Activated B cell treated with CpG ODN at 0.5 μM for 24 hours (primary cell): ENCODE results near the gene CNTNAP5. TPM values are rescaled to one million over a fixed set of nuclear protein-coding genes. Genes with fewer than 3 reads are reported as not detected.

Experiments used
- ATAC-seq: fragments of 200-7000 bp; cut with Tn5 transposase; one replicate; pipeline ENCODE4 v1.10.0; 2021; ENCODE audit warnings: low read depth, mild to moderate bottlenecking, moderate library complexity
- CTCF ChIA-PET: fragments of 350-600 bp; sonication (Branson Sonifier 250); formaldehyde crosslinking; loops from one replicate; lab custom pipeline; 2021; ENCODE audit warnings: antibody characterized with exemption; lab: Charles Lee
- POLR2A ChIA-PET: fragments of 350-600 bp; sonication (Branson Sonifier 250); formaldehyde crosslinking; loops from one replicate; lab custom pipeline; 2021; ENCODE audit warnings: antibody characterized with exemption; lab: Charles Lee
- DNase-seq: peaks from one replicate; pipeline ENCODE4 v3.0.0; 2022
- H3K27ac Mint-ChIP-seq: one replicate; pipeline ENCODE4 v1.8.0; 2020; ENCODE audit warnings: mixed read lengths
- H3K27me3 Mint-ChIP-seq: one replicate; pipeline ENCODE4 v1.8.0; 2021; ENCODE audit warnings: mixed read lengths
- H3K36me3 Mint-ChIP-seq: one replicate; pipeline ENCODE4 v1.8.0; 2021; ENCODE audit warnings: low read depth, mixed read lengths
- H3K4me1 Mint-ChIP-seq: one replicate; pipeline ENCODE4 v1.8.0; 2021; ENCODE audit warnings: mixed read lengths
- H3K4me3 Mint-ChIP-seq: one replicate; pipeline ENCODE4 v1.8.0; 2020; ENCODE audit warnings: mild to moderate bottlenecking, mixed read lengths
- H3K9me3 Mint-ChIP-seq: one replicate; pipeline ENCODE4 v1.8.0; 2020; ENCODE audit warnings: mixed read lengths
- intact Hi-C: fragments of 100-400 bp; cut with micrococcal nuclease; formaldehyde crosslinking; loops from one replicate; pipeline ENCODE4 v1.15.1; 2024
- total RNA-seq: library from RNA; stranded (reverse); gene quantifications from 2 replicates; pipeline ENCODE4 v1.2.3, GENCODE V29; 2022
- TF ChIP-seq, protein P1 (sequence below): fragments of 200-600 bp; IDR thresholded peaks from one replicate; pipeline ENCODE4 v1.8.0; 2022; ENCODE audit warnings: antibody characterized with exemption, mild to moderate bottlenecking

The CNTNAP5 gene
- total RNA-seq, 1 donor from 2014 or later: not detected

DNA sequence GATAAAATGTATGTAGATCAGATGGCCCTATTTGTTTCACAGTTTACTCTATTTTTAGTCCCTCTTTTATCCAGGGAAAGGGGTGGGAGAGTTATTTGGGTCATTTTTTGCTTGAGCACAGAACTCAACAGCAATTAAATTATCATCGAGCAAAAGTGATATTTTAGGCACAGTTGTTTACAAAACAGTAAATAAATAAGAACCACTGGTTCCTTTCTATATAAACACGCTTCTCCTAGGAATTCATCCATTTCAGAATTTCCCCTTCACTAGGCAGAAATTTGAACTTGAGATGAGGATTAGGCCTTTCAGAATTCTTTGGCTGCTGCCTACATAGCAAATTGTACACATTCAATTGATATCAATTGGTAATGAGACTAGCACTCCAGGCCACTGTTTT is 812.4 kb downstream of the CNTNAP5 start:
- Mint-ChIP-seq H3K4me3 (no peak overlapping the region), H3K27me3 (no peaks in the 10 kb centered on the region), H3K4me1 (no peaks in the 10 kb centered on the region), H3K9me3 (peaks cover 6% of the 10 kb centered on the region), H3K27ac (no peak overlapping the region), H3K36me3 (no peaks in the 10 kb centered on the region)
- CTCF ChIA-PET: no interaction called here
- TF ChIP-seq, protein P1, sequence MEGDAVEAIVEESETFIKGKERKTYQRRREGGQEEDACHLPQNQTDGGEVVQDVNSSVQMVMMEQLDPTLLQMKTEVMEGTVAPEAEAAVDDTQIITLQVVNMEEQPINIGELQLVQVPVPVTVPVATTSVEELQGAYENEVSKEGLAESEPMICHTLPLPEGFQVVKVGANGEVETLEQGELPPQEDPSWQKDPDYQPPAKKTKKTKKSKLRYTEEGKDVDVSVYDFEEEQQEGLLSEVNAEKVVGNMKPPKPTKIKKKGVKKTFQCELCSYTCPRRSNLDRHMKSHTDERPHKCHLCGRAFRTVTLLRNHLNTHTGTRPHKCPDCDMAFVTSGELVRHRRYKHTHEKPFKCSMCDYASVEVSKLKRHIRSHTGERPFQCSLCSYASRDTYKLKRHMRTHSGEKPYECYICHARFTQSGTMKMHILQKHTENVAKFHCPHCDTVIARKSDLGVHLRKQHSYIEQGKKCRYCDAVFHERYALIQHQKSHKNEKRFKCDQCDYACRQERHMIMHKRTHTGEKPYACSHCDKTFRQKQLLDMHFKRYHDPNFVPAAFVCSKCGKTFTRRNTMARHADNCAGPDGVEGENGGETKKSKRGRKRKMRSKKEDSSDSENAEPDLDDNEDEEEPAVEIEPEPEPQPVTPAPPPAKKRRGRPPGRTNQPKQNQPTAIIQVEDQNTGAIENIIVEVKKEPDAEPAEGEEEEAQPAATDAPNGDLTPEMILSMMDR: no peak
- ATAC-seq: no peak
- intact Hi-C loops: no loop called here
- POLR2A ChIA-PET: no interaction called here
- DNase-seq: no peak

DNA sequence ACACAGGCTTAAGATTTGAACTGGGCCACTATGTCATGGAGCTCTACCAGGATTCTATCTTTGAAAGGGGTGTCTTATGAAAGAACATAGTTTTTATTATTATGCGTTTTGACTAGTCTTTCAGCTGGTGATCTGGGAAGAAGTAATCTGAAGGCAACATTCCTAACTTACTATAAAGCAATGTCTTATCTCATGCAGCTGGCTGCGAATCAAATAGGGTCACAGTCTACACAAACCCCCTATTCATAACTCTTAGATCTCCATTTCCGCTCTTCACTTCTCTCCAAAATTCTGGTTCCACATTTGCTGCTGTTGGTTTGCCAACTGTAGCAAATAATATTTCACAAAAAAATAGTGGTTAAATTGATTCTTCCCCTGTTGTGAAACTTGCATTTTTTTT is 813.3 kb downstream of the CNTNAP5 start:
- POLR2A ChIA-PET: no interaction called here

DNA sequence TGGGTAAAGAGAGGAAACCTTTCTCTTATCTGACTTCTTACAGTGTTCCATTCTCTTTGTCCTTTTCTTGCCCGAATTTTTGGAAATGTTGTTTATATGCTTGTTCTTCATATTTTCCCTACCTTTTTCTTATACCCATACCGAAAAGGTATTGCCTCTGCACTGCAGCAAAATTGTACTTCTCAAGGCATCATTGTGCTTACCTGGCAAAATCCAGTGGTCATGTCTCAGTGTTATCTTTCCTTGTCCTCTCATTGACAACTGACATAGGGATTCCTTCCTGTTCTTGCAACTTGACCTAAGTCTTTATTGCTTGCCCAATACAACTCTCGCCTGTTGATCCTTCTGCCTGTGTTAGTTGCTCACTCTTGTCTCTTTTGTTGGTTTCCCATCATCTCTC is 842.2 kb downstream of the CNTNAP5 start:
- intact Hi-C loops: no loop called here
- DNase-seq (no peak), ATAC-seq (no peak)
- ChIA-PET CTCF (no interaction called here), POLR2A (no interaction called here)
- TF ChIP-seq, protein P1: no peak
- Mint-ChIP-seq H3K27me3 (no peaks in the 10 kb centered on the region), H3K9me3 (peaks cover 8% of the 10 kb centered on the region), H3K36me3 (no peaks in the 10 kb centered on the region), H3K27ac (no peak overlapping the region), H3K4me3 (no peak overlapping the region), H3K4me1 (no peaks in the 10 kb centered on the region)

More for the DNA sequence above, 813.3 kb downstream of the CNTNAP5 start:
- Mint-ChIP-seq H3K4me1 (no peaks in the 10 kb centered on the region), H3K27ac (no peak overlapping the region), H3K4me3 (no peak overlapping the region), H3K9me3 (peaks cover 9% of the 10 kb centered on the region), H3K27me3 (no peaks in the 10 kb centered on the region), H3K36me3 (no peaks in the 10 kb centered on the region)
- intact Hi-C loops: no loop called here
- no peak for DNase-seq
- TF ChIP-seq, protein P1: no peak
- CTCF ChIA-PET: no interaction called here
- no peak for ATAC-seq

DNA sequence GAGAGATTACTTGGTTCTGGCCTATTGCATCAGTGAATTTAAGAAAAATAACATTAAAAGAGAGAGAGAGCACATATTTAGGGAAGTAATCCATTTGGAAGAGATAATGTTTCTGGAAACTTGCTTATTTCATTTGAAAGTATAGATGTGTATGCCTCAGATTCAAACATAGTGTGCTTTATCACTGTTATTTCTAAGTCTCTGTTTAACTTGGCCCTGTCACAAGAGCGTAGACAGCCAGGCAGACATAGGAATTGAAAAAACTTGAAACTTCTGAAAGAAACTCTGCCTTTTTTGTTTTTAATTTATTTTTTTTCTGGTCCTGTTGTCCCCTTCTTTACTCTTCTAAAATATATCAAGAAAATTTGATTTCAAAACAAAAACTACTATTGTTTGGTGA is 849.1 kb downstream of the CNTNAP5 start:
- DNase-seq (no peak), ATAC-seq (no peak)
- TF ChIP-seq, protein P1: no peak
- Mint-ChIP-seq H3K27me3 (no peaks in the 10 kb centered on the region), H3K9me3 (no peaks in the 10 kb centered on the region), H3K27ac (no peak overlapping the region), H3K36me3 (no peaks in the 10 kb centered on the region), H3K4me1 (no peaks in the 10 kb centered on the region), H3K4me3 (no peak overlapping the region)
- intact Hi-C loops: no loop called here
- ChIA-PET CTCF (no interaction called here), POLR2A (no interaction called here)

DNA sequence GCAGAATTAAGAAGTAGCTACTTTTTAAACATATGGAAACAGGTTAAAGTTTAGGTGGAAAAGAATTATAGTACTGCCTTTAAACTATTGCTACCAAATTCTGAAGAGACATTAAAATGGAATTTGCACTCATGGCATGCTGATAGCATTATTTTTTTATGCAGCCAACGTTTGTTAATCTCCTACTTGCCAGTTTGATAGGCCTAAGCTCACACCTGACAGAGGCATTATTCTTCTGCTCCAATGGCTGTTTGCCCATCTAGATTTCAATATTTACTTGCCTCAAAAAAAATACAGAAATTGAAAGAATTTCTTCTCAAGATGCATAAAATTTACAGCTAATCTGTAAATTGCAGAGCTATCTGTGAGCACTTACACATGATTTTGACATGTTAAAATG is 849.6 kb downstream of the CNTNAP5 start:
- CTCF ChIA-PET: no interaction called here
- DNase-seq (no peak), ATAC-seq (no peak)
- H3K9me3 Mint-ChIP-seq: no peaks in the 10 kb centered on the region
- no peaks in the 10 kb centered on the region for H3K27me3 Mint-ChIP-seq
- intact Hi-C loops: no loop called here
- no peaks in the 10 kb centered on the region for H3K4me1 Mint-ChIP-seq
- no peak overlapping the region for H3K4me3 Mint-ChIP-seq
- H3K36me3 Mint-ChIP-seq: no peaks in the 10 kb centered on the region
- no peak overlapping the region for H3K27ac Mint-ChIP-seq
- TF ChIP-seq, protein P1: no peak
- POLR2A ChIA-PET: no interaction called here
